Measurements from ENCODE around the gene TTC6. TPM values are rescaled to one million over a fixed set of nuclear protein-coding genes. Genes with fewer than 3 reads are reported as not detected.

The TTC6 gene
- total RNA-seq, 1 donor from 2014 or later: not detected

DNA sequence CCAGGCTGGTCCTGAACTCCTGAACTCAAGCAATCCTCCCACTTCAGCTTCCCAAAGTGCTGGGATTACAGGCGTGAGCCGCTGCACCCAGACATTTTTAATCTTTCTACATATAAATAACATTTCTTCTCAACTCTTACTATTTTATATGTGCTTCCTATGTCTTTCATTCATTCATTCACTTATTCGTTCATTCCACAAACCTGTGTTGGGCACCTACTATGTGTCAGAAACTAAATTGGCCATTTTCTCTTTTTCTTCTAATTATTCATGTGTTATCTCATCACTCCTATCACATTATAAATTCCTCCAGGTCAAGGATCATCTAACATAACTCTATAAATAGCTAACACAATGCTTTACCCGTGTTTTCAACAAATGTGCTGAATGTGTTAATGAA, 24.0 kb upstream of the TTC6 start:
- Mint-ChIP-seq H3K27me3 (ENCODE audit: low read depth, unreplicated experiment) (peaks cover 4% of the 10 kb centered on the region), H3K4me3 (ENCODE audit: unreplicated experiment) (no peak overlapping the region), H3K27ac (ENCODE audit: unreplicated experiment) (no peak overlapping the region), H3K9me3 (ENCODE audit: unreplicated experiment) (no peaks in the 10 kb centered on the region), H3K4me1 (ENCODE audit: low read depth, unreplicated experiment) (no peaks in the 10 kb centered on the region), H3K36me3 (ENCODE audit: low read depth, unreplicated experiment) (no peaks in the 10 kb centered on the region)
- no peak overlapping the region for H3K4me3 ChIP-seq (ENCODE audit: insufficient read depth, low read depth, low read length)
- H3K4me2 ChIP-seq (ENCODE audit: low read length): no peak overlapping the region
- H3K27ac ChIP-seq (ENCODE audit: low read depth, low read length): no peak overlapping the region
- no peaks in the 10 kb centered on the region for H3K9me3 ChIP-seq (ENCODE audit: insufficient read depth, low read depth, low read length)
- TF ChIP-seq, protein P1, sequence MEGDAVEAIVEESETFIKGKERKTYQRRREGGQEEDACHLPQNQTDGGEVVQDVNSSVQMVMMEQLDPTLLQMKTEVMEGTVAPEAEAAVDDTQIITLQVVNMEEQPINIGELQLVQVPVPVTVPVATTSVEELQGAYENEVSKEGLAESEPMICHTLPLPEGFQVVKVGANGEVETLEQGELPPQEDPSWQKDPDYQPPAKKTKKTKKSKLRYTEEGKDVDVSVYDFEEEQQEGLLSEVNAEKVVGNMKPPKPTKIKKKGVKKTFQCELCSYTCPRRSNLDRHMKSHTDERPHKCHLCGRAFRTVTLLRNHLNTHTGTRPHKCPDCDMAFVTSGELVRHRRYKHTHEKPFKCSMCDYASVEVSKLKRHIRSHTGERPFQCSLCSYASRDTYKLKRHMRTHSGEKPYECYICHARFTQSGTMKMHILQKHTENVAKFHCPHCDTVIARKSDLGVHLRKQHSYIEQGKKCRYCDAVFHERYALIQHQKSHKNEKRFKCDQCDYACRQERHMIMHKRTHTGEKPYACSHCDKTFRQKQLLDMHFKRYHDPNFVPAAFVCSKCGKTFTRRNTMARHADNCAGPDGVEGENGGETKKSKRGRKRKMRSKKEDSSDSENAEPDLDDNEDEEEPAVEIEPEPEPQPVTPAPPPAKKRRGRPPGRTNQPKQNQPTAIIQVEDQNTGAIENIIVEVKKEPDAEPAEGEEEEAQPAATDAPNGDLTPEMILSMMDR (IDR thresholded peaks at IDR 0.05; ENCODE audit: insufficient read depth, low read depth, low read length): no peak
- TF ChIP-seq EZH2 (IDR thresholded peaks at IDR 0.05; ENCODE audit: insufficient read depth, low read length): no peak
- no peaks in the 10 kb centered on the region for H4K20me1 ChIP-seq (ENCODE audit: insufficient read depth, low read length)
- no peak overlapping the region for H2AFZ ChIP-seq (ENCODE audit: low read depth, low read length)
- H3K36me3 ChIP-seq (ENCODE audit: insufficient read depth, low read length): no peaks in the 10 kb centered on the region
- FAIRE-seq (no peak), DNase-seq (ENCODE audit: low read depth) (no peak)
- H3K4me1 ChIP-seq (ENCODE audit: insufficient read depth, low read length): no peaks in the 10 kb centered on the region
- no peak overlapping the region for H3K9ac ChIP-seq (ENCODE audit: low read length)
- no peaks in the 10 kb centered on the region for H3K79me2 ChIP-seq (ENCODE audit: insufficient read depth, low read length)
- no peaks in the 10 kb centered on the region for H3K27me3 ChIP-seq (ENCODE audit: insufficient read depth, low read length)

DNA sequence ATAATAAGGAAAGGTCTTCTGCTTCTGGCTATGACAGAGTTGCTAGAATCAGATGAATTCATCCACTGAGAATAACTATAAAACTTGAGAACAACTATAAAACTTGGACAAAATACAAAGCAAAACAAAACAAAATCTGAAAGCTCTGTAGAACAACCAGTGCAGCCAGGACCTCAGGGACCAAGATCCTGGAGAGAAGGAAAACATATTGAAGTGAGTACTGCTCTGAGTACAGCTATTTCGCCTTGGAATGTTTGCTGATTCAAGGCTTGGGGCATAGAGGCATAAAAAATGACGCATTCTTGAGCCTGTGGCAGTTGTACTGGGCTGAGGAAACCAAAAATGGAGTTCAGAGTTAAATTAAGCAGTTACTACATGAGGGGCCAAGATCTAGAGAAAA, 22.1 kb upstream of the TTC6 start:
- Mint-ChIP-seq H3K4me3 (ENCODE audit: unreplicated experiment) (no peak overlapping the region), H3K36me3 (ENCODE audit: low read depth, unreplicated experiment) (no peaks in the 10 kb centered on the region), H3K4me1 (ENCODE audit: low read depth, unreplicated experiment) (no peaks in the 10 kb centered on the region), H3K27ac (ENCODE audit: unreplicated experiment) (no peak overlapping the region), H3K27me3 (ENCODE audit: low read depth, unreplicated experiment) (peaks cover 11% of the 10 kb centered on the region), H3K9me3 (ENCODE audit: unreplicated experiment) (no peaks in the 10 kb centered on the region)
- H3K4me2 ChIP-seq (ENCODE audit: low read length): no peak overlapping the region
- H4K20me1 ChIP-seq (ENCODE audit: insufficient read depth, low read length): no peaks in the 10 kb centered on the region
- H3K9me3 ChIP-seq (ENCODE audit: insufficient read depth, low read depth, low read length): no peaks in the 10 kb centered on the region
- no peak for TF ChIP-seq EZH2 (IDR thresholded peaks at IDR 0.05; ENCODE audit: insufficient read depth, low read length)
- TF ChIP-seq, protein P1 (IDR thresholded peaks at IDR 0.05; ENCODE audit: insufficient read depth, low read depth, low read length): no peak
- no peak overlapping the region for H3K9ac ChIP-seq (ENCODE audit: low read length)
- no peaks in the 10 kb centered on the region for H3K36me3 ChIP-seq (ENCODE audit: insufficient read depth, low read length)
- DNase-seq (ENCODE audit: low read depth): no peak
- H3K27me3 ChIP-seq (ENCODE audit: insufficient read depth, low read length): no peaks in the 10 kb centered on the region
- no peak overlapping the region for H3K27ac ChIP-seq (ENCODE audit: low read depth, low read length)
- FAIRE-seq: no peak
- no peak overlapping the region for H3K4me3 ChIP-seq (ENCODE audit: insufficient read depth, low read depth, low read length)
- H3K79me2 ChIP-seq (ENCODE audit: insufficient read depth, low read length): no peaks in the 10 kb centered on the region
- no peaks in the 10 kb centered on the region for H3K4me1 ChIP-seq (ENCODE audit: insufficient read depth, low read length)
- no peak overlapping the region for H2AFZ ChIP-seq (ENCODE audit: low read depth, low read length)

DNA sequence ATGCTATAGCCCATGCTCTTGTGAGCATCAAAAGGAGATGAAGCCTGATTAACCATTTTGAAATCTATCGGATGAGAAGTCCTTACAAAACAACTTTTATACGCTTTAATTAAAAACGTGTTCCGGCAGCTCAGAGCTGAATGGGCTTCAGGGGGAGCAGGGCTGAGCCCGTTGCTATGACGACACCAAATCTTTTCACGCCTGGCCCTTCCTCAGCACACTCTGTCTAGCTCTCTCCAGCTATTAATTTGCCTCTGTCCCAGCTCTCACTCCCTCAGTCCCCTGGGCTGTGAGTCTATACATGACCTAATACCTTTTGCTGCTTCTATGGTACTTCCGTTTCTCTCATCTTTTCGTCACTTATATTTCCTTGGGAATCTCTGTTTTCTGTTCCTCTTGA, 16.2 kb upstream of the TTC6 start:
- no peak overlapping the region for H3K27ac ChIP-seq (ENCODE audit: low read depth, low read length)
- H3K79me2 ChIP-seq (ENCODE audit: insufficient read depth, low read length): no peaks in the 10 kb centered on the region
- H3K27me3 Mint-ChIP-seq (ENCODE audit: low read depth, unreplicated experiment): peaks cover 29% of the 10 kb centered on the region
- H3K4me3 Mint-ChIP-seq (ENCODE audit: unreplicated experiment): no peak overlapping the region
- FAIRE-seq (no peak), DNase-seq (ENCODE audit: low read depth) (no peak)
- H3K9me3 ChIP-seq (ENCODE audit: insufficient read depth, low read depth, low read length): no peaks in the 10 kb centered on the region
- H3K9me3 Mint-ChIP-seq (ENCODE audit: unreplicated experiment): no peaks in the 10 kb centered on the region
- H3K4me2 ChIP-seq (ENCODE audit: low read length): no peak overlapping the region
- H3K36me3 Mint-ChIP-seq (ENCODE audit: low read depth, unreplicated experiment): no peaks in the 10 kb centered on the region
- H3K36me3 ChIP-seq (ENCODE audit: insufficient read depth, low read length): no peaks in the 10 kb centered on the region
- no peak overlapping the region for H3K9ac ChIP-seq (ENCODE audit: low read length)
- peaks cover 18% of the 10 kb centered on the region for H3K27me3 ChIP-seq (ENCODE audit: insufficient read depth, low read length)
- H3K27ac Mint-ChIP-seq (ENCODE audit: unreplicated experiment): no peak overlapping the region
- no peak overlapping the region for H3K4me3 ChIP-seq (ENCODE audit: insufficient read depth, low read depth, low read length)
- peaks cover 9% of the 10 kb centered on the region for H3K4me1 ChIP-seq (ENCODE audit: insufficient read depth, low read length)
- no peak overlapping the region for H2AFZ ChIP-seq (ENCODE audit: low read depth, low read length)
- H3K4me1 Mint-ChIP-seq (ENCODE audit: low read depth, unreplicated experiment): no peaks in the 10 kb centered on the region
- TF ChIP-seq, protein P1 (IDR thresholded peaks at IDR 0.05; ENCODE audit: insufficient read depth, low read depth, low read length): no peak
- TF ChIP-seq EZH2 (IDR thresholded peaks at IDR 0.05; ENCODE audit: insufficient read depth, low read length): no peak
- H4K20me1 ChIP-seq (ENCODE audit: insufficient read depth, low read length): no peaks in the 10 kb centered on the region

Data from astrocyte (in vitro differentiated cells and primary cell).